Left cardiac atrium (tissue), 4 donors: ENCODE measurements around the gene RHBDD1. TPM values are rescaled to one million over a fixed set of nuclear protein-coding genes. Genes with fewer than 3 reads are reported as not detected.

Source experiments
- ATAC-seq, 2 donors: fragments of 200-7000 bp; cut with Tn5 transposase; one replicate each; pipeline ENCODE4 v1.9.1; 2020; ENCODE audit warnings: mild to moderate bottlenecking in 2 of 2, moderate library complexity in 2 of 2
- DNase-seq: peaks from one replicate; pipeline ENCODE4 v3.0.0-alpha.2; 2020
- intact Hi-C, 2 donors: fragments of 100-400 bp; cut with DNase I; formaldehyde crosslinking; loops; one replicate each; pipeline versions ENCODE4 v1.14.1 to v1.15.1; 2022 to 2023
- long read RNA-seq: library from polyadenylated mRNA; unstranded; transcript quantifications from one replicate; pipeline ENCODE4 v2.0.0, GENCODE V29; 2021
- total RNA-seq, 2 donors: library from RNA; stranded (reverse); fragmentation: NEBNext Ultra II Directional; extraction: Animal tissue kit (Norgen Biotek cat#: 25700); gene quantifications; one replicate each; pipeline ENCODE4 v1.2.1, GENCODE V29; 2021
- donor health status: DM: no; HTN: yes; CAD: no.
- donor health status: DM: no; HTN: yes; CAD: no; lungs with severe emphysema.
- donor health status: DM: yes; HTN: yes; CAD: no.
- donor health status: Dilated cardiomyopathy.

Gene RHBDD1
- total RNA-seq = 10 to 100 TPM; 35.6 to 38.1 TPM
- long read RNA-seq, full-length matches to known transcripts = 1 of 5 reads
- long read RNA-seq, partial matches to known transcripts = 1 of 5 reads
- long read RNA-seq, other reads (novel, unspliced or antisense) = 3 of 5 reads

- DNase-seq = peak; percentile 95
- intact Hi-C loops = no loop called here
- peak; percentile 99 to 100 for ATAC-seq
Measured at GRCh38 chr2:226835796-226836547, at the start of gene RHBDD1. Gene RHBDD1 (plus strand): TSS chr2:226836054. CDS start chr2:226864694, 28,640 bp downstream.

- intact Hi-C loops = no loop called here
- ATAC-seq = no peak
- DNase-seq = no peak
Measured at GRCh38 chr2:226788064-226788463, 47.8 kb upstream of the RHBDD1 start.

DNA sequence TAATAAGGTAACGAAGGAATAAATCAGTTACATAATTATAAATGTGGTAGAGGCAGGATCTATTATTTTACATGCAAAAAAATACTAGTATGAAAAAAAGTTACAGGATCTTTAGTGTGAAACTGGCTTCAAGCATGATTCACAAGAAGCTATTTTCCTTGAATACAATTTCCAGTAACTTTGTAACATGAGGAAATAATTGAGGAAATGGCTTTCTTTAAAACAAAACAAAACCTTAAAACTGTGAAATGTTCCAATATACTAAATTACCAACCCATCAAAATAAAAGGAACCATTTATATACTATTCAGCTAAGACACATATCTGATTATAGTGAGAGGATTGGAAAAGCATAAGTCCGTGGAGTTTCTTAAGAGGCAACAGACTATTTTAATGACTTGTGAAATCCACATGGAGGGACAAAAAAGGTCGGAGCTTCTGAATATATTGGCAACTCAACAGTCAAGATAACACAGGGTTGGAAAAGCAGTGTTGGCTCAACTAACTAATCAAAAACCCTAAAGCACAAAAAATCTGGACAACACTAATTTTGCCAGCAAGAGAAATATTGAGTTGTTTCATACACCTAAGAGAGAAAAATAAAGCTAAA is 46.9 kb upstream of the RHBDD1 start:
- intact Hi-C loops = no loop called here
- ATAC-seq (no peak), DNase-seq (no peak)

DNA sequence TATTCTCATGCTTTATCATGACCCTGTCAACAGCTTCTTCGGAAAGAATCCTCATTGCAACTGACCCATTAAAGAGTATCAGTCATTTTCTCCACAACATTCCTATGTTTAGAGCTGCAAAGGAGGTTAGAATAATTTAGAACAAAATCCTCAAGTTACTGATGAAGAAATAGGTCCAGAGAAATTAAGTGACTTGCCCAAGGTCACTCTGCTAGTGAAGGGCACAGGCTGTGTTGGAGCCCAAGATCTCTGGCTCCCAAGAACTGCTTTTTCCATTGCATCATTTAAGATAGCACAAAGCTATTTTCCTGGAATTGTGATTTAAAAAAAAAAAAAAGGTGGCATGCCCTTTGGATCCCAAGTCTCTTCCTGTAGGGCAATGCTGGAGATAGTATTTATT is 45.8 kb upstream of the RHBDD1 start:
- DNase-seq (no peak), ATAC-seq (no peak)
- intact Hi-C loops = loop anchor here in 1 of 2 donors (10.0 kb wide), 2 partner anchors 125 to 235 kb away; no protein-coding TSS in a partner anchor

GRCh38 chr2:226790431-226790830 is 45.4 kb upstream of the RHBDD1 start:
- ATAC-seq (no peak), DNase-seq (no peak)
- intact Hi-C loops = loop anchor here in 1 of 2 donors (10.0 kb wide), 2 partner anchors 126 to 236 kb away; no protein-coding TSS in a partner anchor

DNA sequence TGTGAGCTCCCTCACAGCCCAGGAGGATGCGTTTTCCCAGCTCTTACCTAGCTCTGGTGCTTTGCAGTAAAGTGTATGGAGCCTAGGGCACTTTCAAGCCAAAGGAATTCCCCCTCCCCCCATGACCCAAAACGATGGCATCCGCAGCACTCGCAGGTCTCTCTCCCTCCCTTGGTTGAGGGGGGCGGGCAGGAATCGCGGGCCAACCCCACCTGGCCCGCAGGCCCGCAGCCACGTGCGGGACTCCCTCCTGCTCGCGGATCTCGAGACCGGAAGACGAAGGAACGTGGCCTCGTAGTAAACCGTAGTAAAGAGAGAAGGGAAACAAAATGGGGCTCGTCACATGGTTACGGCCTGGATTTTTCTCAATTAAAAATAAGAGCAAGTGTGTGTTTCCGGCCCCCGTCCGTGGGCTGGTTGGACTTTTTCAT is 44.8 kb upstream of the RHBDD1 start:
- DNase-seq (peak; percentile 46), ATAC-seq (peak; percentile 44 to 58)
- intact Hi-C loops = loop anchor here in 1 of 2 donors (10.0 kb wide), 2 partner anchors 126 to 236 kb away; no protein-coding TSS in a partner anchor

DNA sequence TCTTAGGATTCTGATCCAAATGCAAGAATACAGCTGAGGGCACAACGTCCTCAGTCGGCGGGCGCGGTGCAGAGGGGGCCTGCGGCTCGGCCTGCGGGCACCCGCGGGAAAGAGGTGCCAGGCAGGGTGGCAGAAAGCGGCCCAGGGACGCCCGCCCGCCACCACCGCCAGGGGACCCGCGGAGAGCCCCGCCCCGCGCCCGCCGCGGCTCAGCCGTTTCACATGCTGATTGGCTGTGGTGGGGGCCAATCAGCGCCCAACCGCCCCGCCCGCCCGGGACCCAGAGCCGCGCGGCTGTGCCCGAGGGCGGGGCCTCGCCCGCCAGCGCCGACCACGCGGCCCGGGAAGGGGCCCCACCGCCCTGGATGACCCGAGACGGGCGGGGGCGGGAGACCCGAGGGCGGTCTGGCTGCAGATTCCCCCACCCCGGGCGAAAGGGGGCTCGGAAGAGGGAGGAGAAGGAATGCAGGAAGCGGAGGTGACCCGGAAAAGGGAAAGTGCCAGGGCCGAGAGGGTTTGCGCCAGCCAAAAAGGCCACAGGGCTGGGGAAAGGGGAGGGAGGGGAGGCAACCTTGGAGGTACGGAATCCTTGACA is 44.3 kb upstream of the RHBDD1 start:
- DNase-seq (peak; percentile 94), ATAC-seq (peak; percentile 95 to 97)
- intact Hi-C loops = loop anchor here in 1 of 2 donors (10.0 kb wide), 2 partner anchors 127 to 237 kb away; no protein-coding TSS in a partner anchor

GRCh38 chr2:226792155-226792881 is 43.5 kb upstream of the RHBDD1 start:
- ATAC-seq = no peak
- intact Hi-C loops = loop anchor here in 1 of 2 donors (10.0 kb wide), 2 partner anchors 128 to 238 kb away; no protein-coding TSS in a partner anchor
- DNase-seq = no peak

GRCh38 chr2:226793646-226794045 is 42.2 kb upstream of the RHBDD1 start:
- intact Hi-C loops = loop anchor here in 1 of 2 donors (10.0 kb wide), 2 partner anchors 129 to 239 kb away; no protein-coding TSS in a partner anchor

DNA sequence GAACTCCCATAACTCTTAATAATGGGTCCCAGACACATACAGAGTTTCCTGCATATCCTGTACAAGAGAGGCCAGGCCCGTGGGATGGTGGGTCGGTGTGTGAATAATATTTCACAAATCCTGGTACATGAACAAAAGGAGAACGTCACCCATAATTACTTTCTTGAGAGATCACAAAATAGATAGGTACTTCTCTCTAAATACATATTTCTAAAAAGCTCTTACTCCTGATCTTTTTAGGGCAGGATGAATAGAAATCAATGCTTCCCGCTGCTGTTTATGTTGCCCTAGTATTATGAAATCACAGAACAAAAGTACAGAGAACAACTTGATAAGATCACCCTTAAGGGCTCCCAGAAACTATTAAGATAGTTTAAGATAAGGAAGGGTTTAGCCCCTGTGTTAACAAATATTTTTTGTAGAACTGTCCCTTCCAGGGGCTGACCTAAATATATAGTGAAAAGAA is 41.6 kb upstream of the RHBDD1 start:
- intact Hi-C loops = loop anchor here in 1 of 2 donors (10.0 kb wide), 2 partner anchors 129 to 239 kb away; no protein-coding TSS in a partner anchor
- ATAC-seq (no peak), DNase-seq (no peak)

More at GRCh38 chr2:226793646-226794045, 42.2 kb upstream of the RHBDD1 start:
- ATAC-seq (no peak), DNase-seq (no peak)

- ATAC-seq (no peak), DNase-seq (peak; percentile 26)
- intact Hi-C loops = loop anchor here (5.0 to 10.0 kb wide), 4 partner anchors 57 to 577 kb away; no protein-coding TSS in a partner anchor
Measured at GRCh38 chr2:226794751-226795171, 41.1 kb upstream of the RHBDD1 start.

DNA sequence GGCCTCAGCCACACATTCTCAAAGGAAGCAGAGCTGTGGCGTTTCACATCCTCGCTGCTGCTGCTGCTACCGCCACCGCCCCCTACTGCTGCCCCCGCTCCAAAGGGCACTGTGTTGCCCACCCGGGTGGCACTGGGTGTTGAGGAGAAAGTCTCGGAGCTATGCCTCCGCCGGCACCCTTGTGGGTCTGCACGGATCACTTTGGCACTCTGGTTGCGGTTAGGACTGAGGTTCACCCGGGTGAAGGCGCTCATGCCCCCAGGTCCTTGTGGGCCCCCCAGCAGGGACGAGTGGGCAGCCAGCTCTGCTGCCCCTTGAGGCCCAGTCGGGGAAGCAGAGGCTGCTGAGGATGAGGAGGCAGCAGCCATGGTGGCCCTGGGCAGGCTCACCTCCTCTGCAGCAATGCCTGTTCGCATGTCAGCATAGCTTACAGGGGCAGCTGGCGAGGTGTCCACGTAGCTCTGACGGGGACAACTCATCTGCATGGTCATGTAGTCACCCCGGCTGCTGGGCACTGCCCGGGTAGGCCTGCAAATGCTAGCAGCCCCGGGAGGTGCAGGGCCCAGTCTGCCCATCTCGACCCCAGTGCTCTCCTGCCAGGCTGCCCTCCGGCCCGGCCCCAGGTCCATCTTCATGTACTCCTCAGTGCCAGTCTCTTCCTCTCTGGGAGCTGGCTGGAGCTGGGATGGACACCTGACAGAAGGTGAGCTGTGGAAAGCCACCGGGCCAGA is 40.4 kb upstream of the RHBDD1 start:
- DNase-seq (peak; percentile 35), ATAC-seq (no peak)
- intact Hi-C loops = loop anchor here (2.0 to 10.0 kb wide), 5 partner anchors 58 to 579 kb away; no protein-coding TSS in a partner anchor

GRCh38 chr2:226796012-226796839 is 39.6 kb upstream of the RHBDD1 start:
- no peak for ATAC-seq
- intact Hi-C loops = loop anchor here (2.0 to 10.0 kb wide), 5 partner anchors 59 to 579 kb away; no protein-coding TSS in a partner anchor
- DNase-seq = no peak

- ATAC-seq = peak in 1 of 2 donors; percentile 20
- DNase-seq = peak; percentile 50
- intact Hi-C loops = loop anchor here (2.0 to 10.0 kb wide), 5 partner anchors 60 to 580 kb away; no protein-coding TSS in a partner anchor
Measured at GRCh38 chr2:226796840-226797288, 39.0 kb upstream of the RHBDD1 start.

GRCh38 chr2:226797289-226797988 is 38.4 kb upstream of the RHBDD1 start:
- intact Hi-C loops = loop anchor here (2.0 to 10.0 kb wide), 5 partner anchors 60 to 581 kb away; no protein-coding TSS in a partner anchor
- DNase-seq (peak; percentile 43), ATAC-seq (no peak)

GRCh38 chr2:226797989-226798421 is 37.8 kb upstream of the RHBDD1 start:
- ATAC-seq (no peak), DNase-seq (peak; percentile 31)
- intact Hi-C loops = loop anchor here (2.0 to 10.0 kb wide), 5 partner anchors 61 to 581 kb away; no protein-coding TSS in a partner anchor
